Upper lobe of right lung (tissue), 1 donor: Measurements from ENCODE around the gene CEACAM4. TPM values are rescaled to one million over a fixed set of nuclear protein-coding genes. Genes with fewer than 3 reads are reported as not detected.

Source experiments
- ATAC-seq: fragments of 200-7000 bp; cut with Tn5 transposase; one replicate; pipeline ENCODE4 v1.9.1; 2020; ENCODE audit warnings: mild to moderate bottlenecking, moderate library complexity
- DNase-seq: peaks from one replicate; pipeline ENCODE4 v3.0.0-alpha.2; 2020
- H3K27ac ChIP-seq: fragments of 200-600 bp; one replicate; pipeline ENCODE4 v1.8.0; 2022
- H3K27me3 ChIP-seq: fragments of 200-600 bp; one replicate; pipeline ENCODE4 v1.8.0; 2022; ENCODE audit warnings: mild to moderate bottlenecking
- H3K36me3 ChIP-seq: fragments of 200-600 bp; one replicate; pipeline ENCODE4 v1.8.0; 2022
- H3K4me1 ChIP-seq: fragments of 200-600 bp; one replicate; pipeline ENCODE4 v1.8.0; 2022
- H3K4me3 ChIP-seq: fragments of 200-600 bp; one replicate; pipeline ENCODE4 v1.8.0; 2022; ENCODE audit warnings: mild to moderate bottlenecking
- H3K9me3 ChIP-seq: fragments of 200-600 bp; one replicate; pipeline ENCODE4 v1.8.0; 2022
- intact Hi-C: fragments of 100-400 bp; cut with DNase I; formaldehyde crosslinking; loops from one replicate; pipeline ENCODE4 v1.11.0; 2022
- total RNA-seq: library from RNA; stranded (reverse); fragmentation: NEBNext Ultra II Directional; extraction: Animal tissue kit (Norgen Biotek cat#: 25700); gene quantifications from one replicate; pipeline ENCODE4 v1.2.1, GENCODE V29; 2021
- TF ChIP-seq, protein P1 (sequence below): fragments of 200-600 bp; IDR thresholded peaks from one replicate; pipeline ENCODE4 v1.8.0; 2022; ENCODE audit warnings: antibody characterized with exemption
- donor health status: DM: no; HTN: yes; CAD: no; lungs with severe emphysema.

Gene CEACAM4
- total RNA-seq, 1 donor from 2014 or later, result 4.6 TPM

DNA sequence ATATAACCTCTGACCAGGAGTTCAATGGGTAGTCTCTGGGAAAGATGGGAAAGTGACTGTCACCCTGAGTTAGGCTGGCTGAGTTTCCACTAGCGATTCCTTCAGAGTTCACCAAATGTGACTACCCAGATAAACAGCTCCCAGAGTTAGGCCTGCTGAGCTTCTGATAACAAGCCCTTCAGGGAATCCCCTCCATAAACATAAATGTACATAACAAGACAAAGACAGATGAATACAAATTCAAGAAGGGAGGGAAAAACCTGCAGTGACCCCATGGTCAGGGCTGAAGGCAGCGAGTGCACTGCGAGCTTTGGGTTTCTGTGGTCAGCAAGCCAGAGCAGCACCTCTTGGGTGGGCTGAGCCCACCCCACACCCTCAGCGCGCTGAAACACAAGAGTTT lies 25.4 kb upstream of the CEACAM4 start:
- Histone ChIP-seq H3K4me1 (no peaks in the 10 kb centered on the region), H3K27me3 (peaks cover 13% of the 10 kb centered on the region), H3K9me3 (no peaks in the 10 kb centered on the region), H3K4me3 (no peak overlapping the region), H3K36me3 (no peaks in the 10 kb centered on the region), H3K27ac (no peak overlapping the region)
- TF ChIP-seq, protein P1, sequence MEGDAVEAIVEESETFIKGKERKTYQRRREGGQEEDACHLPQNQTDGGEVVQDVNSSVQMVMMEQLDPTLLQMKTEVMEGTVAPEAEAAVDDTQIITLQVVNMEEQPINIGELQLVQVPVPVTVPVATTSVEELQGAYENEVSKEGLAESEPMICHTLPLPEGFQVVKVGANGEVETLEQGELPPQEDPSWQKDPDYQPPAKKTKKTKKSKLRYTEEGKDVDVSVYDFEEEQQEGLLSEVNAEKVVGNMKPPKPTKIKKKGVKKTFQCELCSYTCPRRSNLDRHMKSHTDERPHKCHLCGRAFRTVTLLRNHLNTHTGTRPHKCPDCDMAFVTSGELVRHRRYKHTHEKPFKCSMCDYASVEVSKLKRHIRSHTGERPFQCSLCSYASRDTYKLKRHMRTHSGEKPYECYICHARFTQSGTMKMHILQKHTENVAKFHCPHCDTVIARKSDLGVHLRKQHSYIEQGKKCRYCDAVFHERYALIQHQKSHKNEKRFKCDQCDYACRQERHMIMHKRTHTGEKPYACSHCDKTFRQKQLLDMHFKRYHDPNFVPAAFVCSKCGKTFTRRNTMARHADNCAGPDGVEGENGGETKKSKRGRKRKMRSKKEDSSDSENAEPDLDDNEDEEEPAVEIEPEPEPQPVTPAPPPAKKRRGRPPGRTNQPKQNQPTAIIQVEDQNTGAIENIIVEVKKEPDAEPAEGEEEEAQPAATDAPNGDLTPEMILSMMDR, result no peak
- DNase-seq, result no peak
- no peak for ATAC-seq
- intact Hi-C loops, result no loop called here

DNA sequence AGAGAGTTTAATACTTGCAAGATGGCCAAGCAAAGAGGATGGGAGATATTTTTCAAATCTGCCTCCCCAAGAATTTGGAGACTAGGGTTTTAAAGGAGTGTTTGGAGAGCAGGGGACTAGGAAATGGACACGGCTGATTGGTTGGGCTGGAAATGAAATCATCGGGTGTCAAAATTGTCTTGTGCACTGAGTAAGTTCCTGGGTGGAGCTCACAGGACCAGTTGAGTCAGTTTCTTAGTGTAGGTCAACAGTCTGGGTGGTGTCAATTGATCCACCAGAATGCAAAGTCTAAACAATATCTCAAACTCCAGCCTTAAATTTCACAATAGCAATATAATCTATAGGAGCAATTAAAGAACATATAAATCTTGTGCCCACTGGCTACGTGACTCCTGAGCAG lies 23.0 kb upstream of the CEACAM4 start:
- ATAC-seq, result no peak
- H3K9me3 ChIP-seq, result no peaks in the 10 kb centered on the region

DNA sequence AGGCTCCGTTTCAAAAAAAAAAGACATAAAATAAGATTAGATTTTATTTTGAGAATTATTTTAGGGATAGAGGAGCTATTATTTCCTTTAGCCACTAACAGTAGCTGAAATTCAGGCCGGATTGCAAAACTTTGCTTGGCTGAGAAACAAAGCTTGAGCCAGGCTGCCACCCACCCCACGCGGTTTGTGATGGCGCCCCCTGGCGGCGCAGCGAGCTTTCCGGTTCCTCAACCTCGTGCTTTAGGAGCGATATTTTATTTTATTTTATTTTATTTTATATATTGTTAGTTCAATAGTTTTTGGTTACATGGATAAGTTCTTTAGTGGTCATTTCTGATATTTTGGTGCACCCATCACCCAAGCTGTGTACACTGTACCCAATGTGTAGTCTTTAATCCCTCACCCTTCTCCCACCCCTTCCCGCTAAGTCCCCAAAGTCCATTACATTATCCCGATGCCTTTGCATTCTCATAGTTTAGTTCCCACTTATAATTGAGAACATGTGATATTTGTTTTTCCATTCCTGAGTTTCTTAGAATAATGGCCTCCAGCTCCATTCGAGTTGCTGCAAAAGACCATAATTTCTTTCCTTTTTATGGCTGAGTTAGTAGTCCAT lies 19.8 kb upstream of the CEACAM4 start:
- Histone ChIP-seq H3K27ac (no peak overlapping the region), H3K4me3 (no peak overlapping the region), H3K4me1 (no peaks in the 10 kb centered on the region), H3K27me3 (peaks cover 2% of the 10 kb centered on the region), H3K9me3 (no peaks in the 10 kb centered on the region), H3K36me3 (no peaks in the 10 kb centered on the region)
- ATAC-seq (peak; percentile 77), DNase-seq (peak; percentile 82)
- intact Hi-C loops, result no loop called here
- TF ChIP-seq, protein P1, result peak; percentile 52

More for the DNA sequence above, 23.0 kb upstream of the CEACAM4 start:
- Histone ChIP-seq H3K4me1 (no peaks in the 10 kb centered on the region), H3K4me3 (no peak overlapping the region), H3K27ac (no peak overlapping the region), H3K27me3 (peaks cover 13% of the 10 kb centered on the region), H3K36me3 (no peaks in the 10 kb centered on the region)
- intact Hi-C loops, result no loop called here
- no peak for DNase-seq
- TF ChIP-seq, protein P1, result no peak

DNA sequence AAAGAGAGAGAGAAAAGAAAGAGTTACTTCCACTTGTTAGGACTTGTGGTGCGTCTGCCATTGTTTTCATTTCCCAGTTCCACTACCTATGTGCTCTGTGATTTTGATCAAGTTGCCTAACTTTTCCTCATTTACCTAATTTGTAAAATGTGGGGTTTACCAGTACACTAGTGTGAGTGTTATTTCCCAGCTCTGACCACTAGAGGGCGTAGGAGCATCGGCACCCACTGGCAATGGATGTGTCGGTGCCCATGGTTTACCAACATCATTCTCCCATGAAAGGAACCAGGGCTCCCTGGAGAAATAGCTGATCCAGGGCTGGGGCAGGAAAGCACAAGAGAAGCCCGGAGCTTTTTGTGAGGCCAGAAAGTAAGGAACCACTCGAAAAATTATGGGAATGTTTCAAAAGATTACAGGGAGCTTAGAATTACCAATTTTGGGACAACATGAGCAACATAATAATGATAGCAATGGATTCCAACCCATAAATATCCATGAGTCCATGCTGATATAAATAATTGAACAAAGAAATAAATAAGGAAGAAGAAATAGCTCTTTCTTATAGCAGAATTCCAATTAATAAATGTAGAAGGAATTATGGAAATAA lies 15.1 kb upstream of the CEACAM4 start:
- intact Hi-C loops, result no loop called here
- H3K4me3 ChIP-seq, result no peak overlapping the region
- no peak overlapping the region for H3K27ac ChIP-seq
- DNase-seq (peak; percentile 63), ATAC-seq (peak; percentile 96)
- H3K4me1 ChIP-seq, result no peaks in the 10 kb centered on the region
- peaks cover 6% of the 10 kb centered on the region for H3K27me3 ChIP-seq
- no peaks in the 10 kb centered on the region for H3K9me3 ChIP-seq
- no peaks in the 10 kb centered on the region for H3K36me3 ChIP-seq
- TF ChIP-seq, protein P1, result peak; percentile 90

DNA sequence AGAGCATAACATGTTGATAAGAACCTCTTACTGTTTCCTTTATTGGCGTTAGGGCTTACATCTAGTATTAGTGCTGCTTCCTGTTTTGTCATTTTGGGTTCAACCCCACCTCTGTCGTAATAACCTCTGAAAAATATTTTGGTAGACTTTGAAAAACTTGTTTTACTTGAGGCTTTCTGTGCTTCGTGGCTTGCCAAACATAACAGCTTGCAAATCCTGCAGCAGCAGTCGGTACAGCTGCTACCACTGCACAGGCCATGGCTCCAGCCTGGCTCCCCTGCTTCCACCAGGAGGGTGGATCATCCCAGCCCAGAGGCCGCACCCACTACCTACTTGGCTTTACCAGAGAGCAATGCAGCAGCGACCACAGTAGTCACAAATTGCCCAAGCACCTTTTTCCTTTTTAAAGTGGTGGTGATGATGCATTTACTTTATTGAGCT lies 11.8 kb upstream of the CEACAM4 start:
- ATAC-seq (peak; percentile 40), DNase-seq (peak; percentile 60)

More for the DNA sequence above, 11.8 kb upstream of the CEACAM4 start:
- H3K27me3 ChIP-seq, result peaks cover 6% of the 10 kb centered on the region
- TF ChIP-seq, protein P1, result no peak
- intact Hi-C loops, result no loop called here
- no peak overlapping the region for H3K4me3 ChIP-seq
- no peak overlapping the region for H3K27ac ChIP-seq
- no peaks in the 10 kb centered on the region for H3K4me1 ChIP-seq
- H3K9me3 ChIP-seq, result no peaks in the 10 kb centered on the region
- no peaks in the 10 kb centered on the region for H3K36me3 ChIP-seq
